HUES48 (cell line): ENCODE results near the gene ADAMTS19.

Experiments used
- H3K27ac ChIP-seq: one replicate; pipeline ENCODE4 v1.7.0; 2013; ENCODE audit warnings: low read depth, low read length, inconsistent platforms
- H3K27me3 ChIP-seq: 2 replicates; pipeline ENCODE4 v1.6.1; 2013; ENCODE audit warnings: mild to moderate bottlenecking, low read length; ENCODE audit not compliant: control insufficient read depth, insufficient read depth
- H3K36me3 ChIP-seq: 2 replicates; pipeline ENCODE4 v1.6.1; 2013; ENCODE audit warnings: low read length; ENCODE audit not compliant: control insufficient read depth, insufficient read depth
- H3K4me1 ChIP-seq: 2 replicates; pipeline ENCODE4 v1.6.1; 2013; ENCODE audit warnings: mild to moderate bottlenecking, low read length; ENCODE audit not compliant: control insufficient read depth, insufficient read depth
- H3K4me3 ChIP-seq: 2 replicates; pipeline ENCODE4 v1.5.1; 2013; ENCODE audit warnings: mild to moderate bottlenecking, low read depth, low read length
- H3K9ac ChIP-seq: 2 replicates; pipeline ENCODE4 v1.6.1; 2013; ENCODE audit warnings: mild to moderate bottlenecking, low read depth, low read length, moderate library complexity
- H3K9me3 ChIP-seq: 2 replicates; pipeline ENCODE4 v1.6.1; 2013; ENCODE audit warnings: low read length; ENCODE audit not compliant: control insufficient read depth, insufficient read depth

ADAMTS19 gene

GRCh38 chr5:129679671-129680070, 219.6 kb downstream of the ADAMTS19 start:
- H3K9ac ChIP-seq = no peak overlapping the region
- H3K9me3 ChIP-seq = no peaks in the 10 kb centered on the region
- H3K4me3 ChIP-seq = no peak overlapping the region
- H3K27ac ChIP-seq = no peak overlapping the region
- H3K36me3 ChIP-seq = peaks cover 35% of the 10 kb centered on the region
- H3K27me3 ChIP-seq = no peaks in the 10 kb centered on the region
- no peaks in the 10 kb centered on the region for H3K4me1 ChIP-seq

- Histone ChIP-seq H3K9me3 (no peaks in the 10 kb centered on the region), H3K9ac (no peak overlapping the region), H3K4me3 (no peak overlapping the region), H3K27ac (no peak overlapping the region), H3K36me3 (peaks cover 20% of the 10 kb centered on the region; the same call in 1 of the 2 replicates), H3K27me3 (no peaks in the 10 kb centered on the region), H3K4me1 (no peaks in the 10 kb centered on the region)
Measured at GRCh38 chr5:129687941-129688340, 227.8 kb downstream of the ADAMTS19 start.

- no peaks in the 10 kb centered on the region for H3K4me1 ChIP-seq
- no peaks in the 10 kb centered on the region for H3K9me3 ChIP-seq
- H3K4me3 ChIP-seq = no peak overlapping the region
- no peak overlapping the region for H3K27ac ChIP-seq
- no peaks in the 10 kb centered on the region for H3K27me3 ChIP-seq
- peaks cover 11% of the 10 kb centered on the region; the same call in 1 of the 2 replicates for H3K36me3 ChIP-seq
- H3K9ac ChIP-seq = no peak overlapping the region
Measured at GRCh38 chr5:129689045-129689444, 228.9 kb downstream of the ADAMTS19 start.

- Histone ChIP-seq H3K4me3 (no peak overlapping the region), H3K27ac (no peak overlapping the region), H3K9me3 (no peaks in the 10 kb centered on the region), H3K9ac (no peak overlapping the region), H3K36me3 (peaks cover 10% of the 10 kb centered on the region), H3K4me1 (no peaks in the 10 kb centered on the region), H3K27me3 (no peaks in the 10 kb centered on the region)
Measured at GRCh38 chr5:129691220-129691619, 231.1 kb downstream of the ADAMTS19 start.

- peaks cover 27% of the 10 kb centered on the region for H3K36me3 ChIP-seq
- H3K27ac ChIP-seq = no peak overlapping the region
- H3K9ac ChIP-seq = no peak overlapping the region
- no peaks in the 10 kb centered on the region for H3K9me3 ChIP-seq
- no peaks in the 10 kb centered on the region for H3K27me3 ChIP-seq
- H3K4me1 ChIP-seq = no peaks in the 10 kb centered on the region
- no peak overlapping the region for H3K4me3 ChIP-seq
Measured at GRCh38 chr5:129696636-129697035, 236.5 kb downstream of the ADAMTS19 start.

GRCh38 chr5:129698661-129699060, 238.6 kb downstream of the ADAMTS19 start:
- H3K27me3 ChIP-seq = no peaks in the 10 kb centered on the region
- no peak overlapping the region for H3K4me3 ChIP-seq
- no peaks in the 10 kb centered on the region for H3K4me1 ChIP-seq
- H3K36me3 ChIP-seq = peaks cover 38% of the 10 kb centered on the region
- no peaks in the 10 kb centered on the region for H3K9me3 ChIP-seq
- H3K9ac ChIP-seq = no peak overlapping the region
- H3K27ac ChIP-seq = no peak overlapping the region

GRCh38 chr5:129716235-129716634, 256.1 kb downstream of the ADAMTS19 start:
- Histone ChIP-seq H3K27me3 (no peaks in the 10 kb centered on the region), H3K27ac (no peak overlapping the region), H3K36me3 (no peaks in the 10 kb centered on the region; the same call in 1 of the 2 replicates), H3K9ac (no peak overlapping the region), H3K9me3 (no peaks in the 10 kb centered on the region), H3K4me3 (no peak overlapping the region), H3K4me1 (no peaks in the 10 kb centered on the region; the same call in 1 of the 2 replicates)

- Histone ChIP-seq H3K4me3 (no peak overlapping the region), H3K9me3 (no peaks in the 10 kb centered on the region), H3K36me3 (no peaks in the 10 kb centered on the region; the same call in 1 of the 2 replicates), H3K9ac (no peak overlapping the region), H3K27ac (no peak overlapping the region), H3K4me1 (no peaks in the 10 kb centered on the region; the same call in 1 of the 2 replicates), H3K27me3 (no peaks in the 10 kb centered on the region)
Measured at GRCh38 chr5:129716651-129717050, 256.6 kb downstream of the ADAMTS19 start.

GRCh38 chr5:129717751-129718310, 257.7 kb downstream of the ADAMTS19 start:
- H3K27ac ChIP-seq = no peak overlapping the region
- H3K27me3 ChIP-seq = no peaks in the 10 kb centered on the region
- H3K9me3 ChIP-seq = no peaks in the 10 kb centered on the region
- H3K4me3 ChIP-seq = no peak overlapping the region
- H3K36me3 ChIP-seq = no peaks in the 10 kb centered on the region; the same call in 1 of the 2 replicates
- H3K9ac ChIP-seq = no peak overlapping the region
- peaks cover 4% of the 10 kb centered on the region for H3K4me1 ChIP-seq

GRCh38 chr5:129718471-129719090, 258.5 kb downstream of the ADAMTS19 start:
- Histone ChIP-seq H3K36me3 (no peaks in the 10 kb centered on the region; the same call in 1 of the 2 replicates), H3K9ac (no peak overlapping the region), H3K4me1 (peaks cover 12% of the 10 kb centered on the region)

GRCh38 chr5:129724222-129724621, 264.1 kb downstream of the ADAMTS19 start:
- Histone ChIP-seq H3K27me3 (no peaks in the 10 kb centered on the region), H3K9me3 (no peaks in the 10 kb centered on the region), H3K27ac (peak overlapping the region; percentile 81), H3K4me3 (peak overlapping the region; percentile 47), H3K36me3 (no peaks in the 10 kb centered on the region; the same call in 1 of the 2 replicates), H3K4me1 (peaks cover 48% of the 10 kb centered on the region), H3K9ac (peak overlapping the region; percentile 47; the same call in 1 of the 2 replicates)

More at GRCh38 chr5:129718471-129719090, 258.5 kb downstream of the ADAMTS19 start:
- Histone ChIP-seq H3K9me3 (no peaks in the 10 kb centered on the region), H3K27me3 (no peaks in the 10 kb centered on the region), H3K27ac (no peak overlapping the region), H3K4me3 (no peak overlapping the region)
